Measurements from ENCODE around the gene KDF1.
"Not testable (repeated sequence)": the region's sequence is repeated elsewhere in the genome, so short reads cannot be mapped to it uniquely, and the experiment has no call there.

DNA sequence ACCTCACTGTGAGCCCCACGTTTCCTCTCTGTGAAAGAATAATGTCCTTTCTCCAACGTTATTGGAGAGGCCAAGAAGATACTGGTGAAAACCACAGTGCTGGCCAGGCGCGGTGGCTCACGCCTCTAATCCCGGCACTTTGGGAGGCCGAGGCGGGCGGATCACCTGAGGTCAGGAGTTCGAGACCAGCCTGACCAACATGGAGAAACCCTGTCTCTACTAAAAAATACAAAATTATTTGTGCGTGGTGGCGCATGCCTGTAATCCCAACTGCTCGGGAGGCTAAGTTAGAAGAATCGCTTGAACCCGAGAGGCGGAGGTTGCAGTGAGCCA, 11.6 kb downstream of the KDF1 start:
- not testable (repeated sequence) for TF ChIP-seq POLR2AphosphoS5 (IDR thresholded peaks at IDR 0.05; ENCODE audit: low read depth, low read length); TAF1 (IDR thresholded peaks at IDR 0.05; ENCODE audit: borderline replicate concordance, low read depth, low read length); SIN3A (IDR thresholded peaks at IDR 0.05; ENCODE audit: borderline replicate concordance, low read depth, low read length); FOXM1 (IDR thresholded peaks at IDR 0.05; ENCODE audit: low read depth); JUND (IDR thresholded peaks at IDR 0.05); NRF1 (IDR thresholded peaks at IDR 0.05; ENCODE audit: low read depth, low read length); RFX5 (IDR thresholded peaks at IDR 0.05; ENCODE audit: low read length); SMC3 (IDR thresholded peaks at IDR 0.05; ENCODE audit: low read depth, low read length); RAD21 (IDR thresholded peaks at IDR 0.05; ENCODE audit: low read length)
- TF ChIP-seq, protein P1, sequence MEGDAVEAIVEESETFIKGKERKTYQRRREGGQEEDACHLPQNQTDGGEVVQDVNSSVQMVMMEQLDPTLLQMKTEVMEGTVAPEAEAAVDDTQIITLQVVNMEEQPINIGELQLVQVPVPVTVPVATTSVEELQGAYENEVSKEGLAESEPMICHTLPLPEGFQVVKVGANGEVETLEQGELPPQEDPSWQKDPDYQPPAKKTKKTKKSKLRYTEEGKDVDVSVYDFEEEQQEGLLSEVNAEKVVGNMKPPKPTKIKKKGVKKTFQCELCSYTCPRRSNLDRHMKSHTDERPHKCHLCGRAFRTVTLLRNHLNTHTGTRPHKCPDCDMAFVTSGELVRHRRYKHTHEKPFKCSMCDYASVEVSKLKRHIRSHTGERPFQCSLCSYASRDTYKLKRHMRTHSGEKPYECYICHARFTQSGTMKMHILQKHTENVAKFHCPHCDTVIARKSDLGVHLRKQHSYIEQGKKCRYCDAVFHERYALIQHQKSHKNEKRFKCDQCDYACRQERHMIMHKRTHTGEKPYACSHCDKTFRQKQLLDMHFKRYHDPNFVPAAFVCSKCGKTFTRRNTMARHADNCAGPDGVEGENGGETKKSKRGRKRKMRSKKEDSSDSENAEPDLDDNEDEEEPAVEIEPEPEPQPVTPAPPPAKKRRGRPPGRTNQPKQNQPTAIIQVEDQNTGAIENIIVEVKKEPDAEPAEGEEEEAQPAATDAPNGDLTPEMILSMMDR (IDR thresholded peaks at IDR 0.05): not testable (repeated sequence)
- TF ChIP-seq, protein P2, sequence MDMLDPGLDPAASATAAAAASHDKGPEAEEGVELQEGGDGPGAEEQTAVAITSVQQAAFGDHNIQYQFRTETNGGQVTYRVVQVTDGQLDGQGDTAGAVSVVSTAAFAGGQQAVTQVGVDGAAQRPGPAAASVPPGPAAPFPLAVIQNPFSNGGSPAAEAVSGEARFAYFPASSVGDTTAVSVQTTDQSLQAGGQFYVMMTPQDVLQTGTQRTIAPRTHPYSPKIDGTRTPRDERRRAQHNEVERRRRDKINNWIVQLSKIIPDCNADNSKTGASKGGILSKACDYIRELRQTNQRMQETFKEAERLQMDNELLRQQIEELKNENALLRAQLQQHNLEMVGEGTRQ (IDR thresholded peaks at IDR 0.05; ENCODE audit: borderline replicate concordance, low read depth, low read length): not testable (repeated sequence)
